ENCODE measurements around the gene FYB1.

FYB1 gene

DNA sequence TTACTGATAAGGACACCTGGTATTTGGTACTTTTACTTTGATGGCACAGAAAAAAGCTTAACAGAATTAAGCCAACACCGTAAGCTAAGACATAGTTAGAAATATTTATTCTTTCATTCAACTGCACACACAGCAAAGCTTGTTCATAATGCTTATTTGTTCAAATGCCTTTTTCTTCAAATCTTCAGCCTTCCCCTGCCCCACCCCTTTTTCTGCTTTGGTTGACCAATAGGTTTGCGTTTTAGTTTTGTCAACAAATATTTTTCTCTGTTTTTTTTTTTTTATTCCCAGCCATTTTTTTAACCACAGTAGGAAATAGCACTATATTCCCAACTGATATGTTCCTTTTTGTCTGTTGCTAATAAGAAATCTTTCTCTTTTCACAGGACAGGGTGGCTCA, 140.2 kb downstream of the FYB1 start:
- Histone ChIP-seq H3K9me3 (ENCODE audit: control insufficient read depth, low read length) (no peaks in the 10 kb centered on the region), H3K27ac (ENCODE audit: low read depth, low read length, severe bottlenecking) (no peak overlapping the region), H3K4me1 (ENCODE audit: control insufficient read depth, insufficient read depth, low read length, poor library complexity, severe bottlenecking) (no peaks in the 10 kb centered on the region), H3K4me3 (ENCODE audit: extremely low read depth, insufficient read depth, low read length, poor library complexity, severe bottlenecking) (no peak overlapping the region), H3K36me3 (ENCODE audit: control insufficient read depth, insufficient read depth, low read length) (no peaks in the 10 kb centered on the region)
- WGBS, 2 experiments (ENCODE audit: insufficient coverage in 2 of 2), result 100% methylated on average over 1 to 2 of the region's 2 CpGs

DNA sequence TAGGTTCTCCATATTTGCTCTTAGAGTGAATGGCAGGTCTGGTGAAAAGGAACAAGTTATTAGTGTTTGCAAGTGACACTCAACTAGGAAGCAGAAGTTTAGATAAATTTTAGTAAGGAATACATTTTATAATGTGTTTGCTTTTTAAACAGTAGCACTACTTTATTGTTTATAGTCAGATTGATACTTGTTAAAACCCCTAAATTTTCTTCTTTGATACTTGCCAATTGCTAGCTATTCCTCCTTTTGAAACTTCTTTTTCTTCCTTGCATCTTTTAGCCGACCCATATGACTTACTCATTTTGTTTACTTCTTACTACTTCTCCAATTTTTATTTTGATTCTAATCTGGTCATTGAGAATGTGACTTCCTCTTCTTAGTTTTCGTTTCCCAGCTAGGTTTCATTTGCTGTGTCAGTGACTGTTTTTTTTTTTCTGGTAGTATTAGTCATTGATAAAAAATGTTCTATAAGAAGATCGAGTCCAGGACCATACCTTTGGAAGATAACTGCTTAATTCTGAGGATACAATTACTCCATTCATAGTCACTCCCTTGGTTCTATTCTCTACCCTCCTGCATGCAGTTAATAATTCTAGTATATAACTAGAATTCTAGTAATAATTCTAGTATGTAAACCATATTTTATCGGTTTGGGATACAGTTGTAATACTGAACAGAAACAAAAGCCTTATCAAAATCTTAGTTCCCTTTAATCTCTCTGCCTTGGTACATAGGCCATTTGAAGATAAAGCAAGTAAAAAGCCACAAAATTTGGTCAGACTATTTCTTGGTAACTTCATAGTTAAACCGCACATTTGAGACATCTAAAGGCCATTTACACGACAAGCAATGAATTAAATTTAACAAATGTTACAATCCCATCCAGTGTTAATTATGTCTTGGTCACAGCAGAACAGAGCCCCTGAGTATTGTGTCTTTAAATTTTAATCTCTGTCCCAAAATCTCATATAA, 142.3 kb downstream of the FYB1 start:
- no peaks in the 10 kb centered on the region for H3K9me3 ChIP-seq (ENCODE audit: control insufficient read depth, low read length)
- H3K4me1 ChIP-seq (ENCODE audit: control insufficient read depth, insufficient read depth, low read length, poor library complexity, severe bottlenecking), result no peaks in the 10 kb centered on the region
- WGBS, 2 experiments (ENCODE audit: insufficient coverage in 2 of 2), result 83 to 100% methylated on average over 1 to 3 of the region's 6 CpGs
- H3K27ac ChIP-seq (ENCODE audit: low read depth, low read length, severe bottlenecking), result no peak overlapping the region
- H3K4me3 ChIP-seq (ENCODE audit: extremely low read depth, insufficient read depth, low read length, poor library complexity, severe bottlenecking), result no peak overlapping the region
- H3K36me3 ChIP-seq (ENCODE audit: control insufficient read depth, insufficient read depth, low read length), result no peaks in the 10 kb centered on the region

DNA sequence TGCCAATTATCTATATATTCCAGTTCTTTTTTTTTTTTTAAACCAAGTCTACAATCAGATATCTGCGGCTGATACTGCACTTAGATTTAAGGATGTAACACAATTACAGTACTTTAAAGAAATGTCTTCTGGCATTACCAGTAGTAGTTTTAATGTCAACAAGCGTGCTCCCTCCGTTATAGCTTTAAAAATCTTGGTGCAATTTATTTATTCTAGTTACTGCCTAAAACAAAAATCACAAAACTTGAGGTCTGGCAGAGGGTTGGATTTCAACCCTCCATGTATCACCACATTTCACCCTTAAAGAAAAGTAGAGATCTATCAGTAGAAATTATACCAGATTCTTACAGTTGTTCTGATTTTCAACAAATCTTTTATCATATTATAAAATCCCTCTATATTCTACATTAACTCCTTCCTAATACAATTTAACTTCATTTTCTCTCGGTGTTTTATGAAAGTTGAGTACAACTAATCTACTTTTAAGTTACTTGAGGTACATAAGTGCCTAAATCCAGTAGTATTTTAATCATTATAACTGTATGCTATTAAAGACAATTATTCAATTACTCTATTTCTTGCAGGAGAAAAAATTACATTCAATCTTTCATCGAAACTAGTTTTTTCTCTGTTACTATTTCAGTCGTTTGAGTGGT, 143.1 kb downstream of the FYB1 start:
- no peaks in the 10 kb centered on the region for H3K4me1 ChIP-seq (ENCODE audit: control insufficient read depth, insufficient read depth, low read length, poor library complexity, severe bottlenecking)
- WGBS, 2 experiments (ENCODE audit: insufficient coverage in 2 of 2), result no CpG with 5 or more reads among the region's 6 CpGs
- H3K4me3 ChIP-seq (ENCODE audit: extremely low read depth, insufficient read depth, low read length, poor library complexity, severe bottlenecking), result no peak overlapping the region

DNA sequence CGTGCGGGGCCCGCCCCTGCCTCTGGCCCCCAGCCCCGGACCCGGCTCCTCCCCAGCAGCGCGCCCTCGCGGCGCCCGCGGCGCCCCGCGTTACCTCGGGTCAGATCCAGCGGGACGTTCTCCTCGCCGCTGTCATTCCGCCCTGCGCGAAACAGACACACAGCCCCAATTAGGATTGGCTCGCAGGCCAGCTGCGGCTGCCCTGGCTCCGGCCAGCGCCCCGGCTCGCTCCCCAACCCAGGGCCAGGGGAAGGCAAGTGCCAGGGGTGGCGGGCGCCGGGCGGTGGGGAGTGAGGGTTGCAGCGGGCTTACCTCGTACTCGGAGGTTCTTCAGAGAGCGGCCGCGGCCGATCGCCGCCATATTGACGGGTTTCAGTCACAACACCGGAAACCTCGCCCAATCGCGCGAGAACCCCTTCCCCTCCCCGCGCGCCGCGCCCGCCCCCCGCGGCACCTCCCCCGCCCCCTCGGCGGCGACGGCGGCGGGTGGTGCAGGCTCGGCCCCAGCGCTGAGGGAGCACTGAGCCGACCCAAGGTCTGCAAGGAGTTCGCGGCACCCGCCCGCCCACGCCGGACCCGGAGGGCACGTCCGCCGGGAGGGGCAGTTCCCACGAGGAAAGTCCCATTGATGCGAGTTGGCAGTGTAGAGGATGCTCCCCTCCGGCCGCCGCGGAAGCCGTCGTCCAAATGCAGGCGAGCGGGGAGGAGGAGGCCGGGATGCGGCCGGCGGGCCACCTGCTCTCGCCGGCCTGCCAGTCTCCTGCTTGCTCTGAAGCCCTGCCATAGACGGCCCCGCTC, 145.1 kb downstream of the FYB1 start, which contains the start of gene RICTOR:
RICTOR (minus strand) TSS at position 383 of the 798 bp plus-strand sequence; CDS start at position 361, 22 bp downstream.
- Histone ChIP-seq H3K4me1 (ENCODE audit: control insufficient read depth, insufficient read depth, low read length, poor library complexity, severe bottlenecking) (no peaks in the 10 kb centered on the region), H3K36me3 (ENCODE audit: control insufficient read depth, insufficient read depth, low read length) (peaks cover 3% of the 10 kb centered on the region), H3K27ac (ENCODE audit: low read depth, low read length, severe bottlenecking) (peak within 1 kb of the TSS; percentile 96), H3K4me3 (ENCODE audit: extremely low read depth, insufficient read depth, low read length, poor library complexity, severe bottlenecking) (peak within 1 kb of the TSS; percentile 82), H3K9me3 (ENCODE audit: control insufficient read depth, low read length) (no peaks in the 10 kb centered on the region)
- 0% methylated on average over 42 to 69 of the region's 94 CpGs for WGBS, 2 experiments (ENCODE audit: insufficient coverage in 2 of 2)

More for the DNA sequence above, 143.1 kb downstream of the FYB1 start:
- H3K27ac ChIP-seq (ENCODE audit: low read depth, low read length, severe bottlenecking), result no peak overlapping the region
- no peaks in the 10 kb centered on the region for H3K9me3 ChIP-seq (ENCODE audit: control insufficient read depth, low read length)
- H3K36me3 ChIP-seq (ENCODE audit: control insufficient read depth, insufficient read depth, low read length), result no peaks in the 10 kb centered on the region

DNA sequence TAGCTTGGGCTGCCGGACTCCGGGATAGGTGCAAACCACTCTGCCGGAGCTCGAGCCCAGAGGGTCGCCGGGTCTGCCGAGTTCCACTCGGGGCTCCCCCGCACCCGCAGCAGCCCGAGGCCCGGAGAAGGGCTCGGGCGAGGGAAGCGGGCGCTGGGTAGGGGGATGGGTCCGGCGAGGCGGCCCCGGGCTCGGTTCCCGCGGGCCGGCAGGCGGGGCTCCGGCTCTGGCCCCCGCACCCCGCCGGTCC, 145.7 kb downstream of the FYB1 start:
- Histone ChIP-seq H3K27ac (ENCODE audit: low read depth, low read length, severe bottlenecking) (peak overlapping the region; percentile 96), H3K9me3 (ENCODE audit: control insufficient read depth, low read length) (no peaks in the 10 kb centered on the region)
- 0 to 2% methylated on average over 19 to 20 of the region's 29 CpGs for WGBS, 2 experiments (ENCODE audit: insufficient coverage in 2 of 2)

DNA sequence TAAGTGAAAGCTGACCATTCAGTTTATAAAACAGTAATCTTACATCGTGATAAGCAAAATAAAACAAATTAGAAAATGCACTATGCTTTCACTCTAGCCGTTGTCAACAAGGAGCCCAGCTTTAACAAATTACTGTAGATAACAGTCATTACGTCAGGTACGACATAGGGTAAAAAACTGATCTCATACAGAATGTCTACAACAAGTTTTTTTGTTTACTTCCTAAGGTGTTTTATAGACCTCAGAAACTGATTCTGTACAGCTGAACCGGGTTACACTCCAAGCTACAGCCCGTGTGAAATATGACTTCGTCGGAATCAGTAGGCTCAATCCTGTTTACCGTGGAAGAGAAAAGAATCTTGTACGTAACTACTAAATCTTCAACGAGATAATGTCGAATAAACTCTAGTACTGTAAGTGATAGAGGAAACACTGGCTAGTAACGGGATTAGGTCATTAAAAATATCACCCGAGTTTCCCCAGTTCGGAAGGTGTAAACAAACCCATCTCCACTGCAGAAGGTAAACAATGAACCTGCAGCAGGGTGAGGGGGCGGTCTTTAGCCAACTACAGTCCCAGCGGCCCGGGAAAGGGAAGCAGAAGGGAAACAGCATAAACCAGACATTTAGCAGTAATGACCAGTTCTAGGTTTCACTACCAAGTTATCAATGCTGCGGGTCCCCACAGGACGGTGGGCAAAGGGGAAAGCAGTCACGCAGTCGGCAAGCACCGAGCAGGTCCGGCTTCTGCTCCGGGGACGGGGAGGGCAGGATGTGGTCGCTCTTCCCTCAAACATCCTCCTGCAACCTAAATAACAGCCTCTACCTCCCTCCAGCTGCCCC, 146.2 kb downstream of the FYB1 start:
- Histone ChIP-seq H3K4me3 (ENCODE audit: extremely low read depth, insufficient read depth, low read length, poor library complexity, severe bottlenecking) (peak overlapping the region; percentile 82), H3K27ac (ENCODE audit: low read depth, low read length, severe bottlenecking) (peak overlapping the region; percentile 96), H3K36me3 (ENCODE audit: control insufficient read depth, insufficient read depth, low read length) (peaks cover 10% of the 10 kb centered on the region), H3K4me1 (ENCODE audit: control insufficient read depth, insufficient read depth, low read length, poor library complexity, severe bottlenecking) (no peaks in the 10 kb centered on the region), H3K9me3 (ENCODE audit: control insufficient read depth, low read length) (no peaks in the 10 kb centered on the region)
- WGBS, 2 experiments (ENCODE audit: insufficient coverage in 2 of 2), result 0 to 17% methylated on average over 7 to 13 of the region's 27 CpGs

More for the DNA sequence above, 145.7 kb downstream of the FYB1 start:
- peak overlapping the region; percentile 82 for H3K4me3 ChIP-seq (ENCODE audit: extremely low read depth, insufficient read depth, low read length, poor library complexity, severe bottlenecking)
- peaks cover 5% of the 10 kb centered on the region for H3K36me3 ChIP-seq (ENCODE audit: control insufficient read depth, insufficient read depth, low read length)
- H3K4me1 ChIP-seq (ENCODE audit: control insufficient read depth, insufficient read depth, low read length, poor library complexity, severe bottlenecking), result no peaks in the 10 kb centered on the region

DNA sequence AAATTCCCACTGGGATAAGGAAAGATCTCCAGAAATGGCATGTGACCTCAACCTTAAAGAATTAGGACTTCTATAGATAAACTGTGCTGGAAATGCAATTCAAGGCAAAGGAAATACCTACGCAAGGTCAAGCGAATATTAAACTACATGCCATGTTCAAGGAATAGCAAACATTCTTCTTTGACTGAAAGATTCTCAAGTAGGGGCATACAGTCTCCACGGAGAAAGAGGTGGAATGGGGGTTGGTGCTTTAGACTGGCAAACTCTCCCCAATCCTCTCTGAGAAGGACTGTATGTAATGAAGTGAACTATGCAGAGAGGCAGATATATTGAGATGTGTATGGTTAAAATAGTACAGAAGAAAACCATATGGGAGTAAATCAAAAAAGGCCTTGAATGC, 151.3 kb downstream of the FYB1 start:
- Histone ChIP-seq H3K4me3 (ENCODE audit: extremely low read depth, insufficient read depth, low read length, poor library complexity, severe bottlenecking) (no peak overlapping the region), H3K36me3 (ENCODE audit: control insufficient read depth, insufficient read depth, low read length) (peaks cover 44% of the 10 kb centered on the region), H3K4me1 (ENCODE audit: control insufficient read depth, insufficient read depth, low read length, poor library complexity, severe bottlenecking) (no peaks in the 10 kb centered on the region), H3K27ac (ENCODE audit: low read depth, low read length, severe bottlenecking) (no peak overlapping the region), H3K9me3 (ENCODE audit: control insufficient read depth, low read length) (peaks cover 12% of the 10 kb centered on the region)
- WGBS, 2 experiments (ENCODE audit: insufficient coverage in 2 of 2), result no CpG with 5 or more reads among the region's 3 CpGs

DNA sequence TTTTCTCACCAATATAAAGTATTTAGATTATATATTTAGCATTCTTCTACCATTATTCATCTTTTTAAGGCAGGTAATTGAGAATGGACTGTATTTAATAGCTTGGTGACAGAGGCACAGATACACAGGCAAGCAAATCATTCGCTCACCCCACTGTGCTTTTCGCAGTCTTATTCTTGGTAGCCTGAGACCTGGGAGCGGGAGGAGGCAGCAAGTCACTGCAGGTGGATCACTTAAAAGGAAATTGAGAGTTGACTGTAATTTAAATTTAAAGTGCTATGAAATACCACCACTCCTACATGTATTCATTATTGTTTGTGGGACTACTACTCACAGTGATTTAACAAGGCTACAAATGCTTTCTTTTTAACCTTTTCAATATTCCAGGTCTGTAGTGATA, 154.9 kb downstream of the FYB1 start:
- H3K9me3 ChIP-seq (ENCODE audit: control insufficient read depth, low read length), result peaks cover 12% of the 10 kb centered on the region
- no peaks in the 10 kb centered on the region for H3K4me1 ChIP-seq (ENCODE audit: control insufficient read depth, insufficient read depth, low read length, poor library complexity, severe bottlenecking)
- H3K27ac ChIP-seq (ENCODE audit: low read depth, low read length, severe bottlenecking), result no peak overlapping the region
- peaks cover 43% of the 10 kb centered on the region for H3K36me3 ChIP-seq (ENCODE audit: control insufficient read depth, insufficient read depth, low read length)
- H3K4me3 ChIP-seq (ENCODE audit: extremely low read depth, insufficient read depth, low read length, poor library complexity, severe bottlenecking), result no peak overlapping the region
- WGBS, 2 experiments (ENCODE audit: insufficient coverage in 2 of 2), result 76% methylated on average over 2 of the region's 3 CpGs; no CpG with 5 or more reads in 1 of the 2 experiments

DNA sequence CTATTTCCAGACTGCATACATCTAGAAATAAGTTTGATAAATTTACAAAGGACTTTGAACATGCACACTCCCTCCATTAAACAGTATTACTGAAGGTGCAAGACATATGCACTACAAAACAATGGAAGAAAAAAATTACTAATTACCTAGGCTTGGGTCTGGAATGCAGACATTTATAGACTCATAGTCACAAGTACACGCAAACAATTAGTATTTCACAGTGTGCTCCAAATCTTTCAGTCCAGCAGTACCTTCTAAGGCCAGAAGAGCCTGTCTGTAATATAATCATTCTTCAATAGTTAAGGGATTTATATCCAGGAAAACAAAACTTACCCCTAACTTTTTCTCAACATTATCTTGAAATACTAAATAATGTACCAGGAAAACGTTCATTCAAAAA, 156.3 kb downstream of the FYB1 start:
- Histone ChIP-seq H3K4me3 (ENCODE audit: extremely low read depth, insufficient read depth, low read length, poor library complexity, severe bottlenecking) (no peak overlapping the region), H3K4me1 (ENCODE audit: control insufficient read depth, insufficient read depth, low read length, poor library complexity, severe bottlenecking) (no peaks in the 10 kb centered on the region), H3K27ac (ENCODE audit: low read depth, low read length, severe bottlenecking) (no peak overlapping the region), H3K36me3 (ENCODE audit: control insufficient read depth, insufficient read depth, low read length) (peaks cover 33% of the 10 kb centered on the region), H3K9me3 (ENCODE audit: control insufficient read depth, low read length) (peaks cover 12% of the 10 kb centered on the region)
- WGBS, 2 experiments (ENCODE audit: insufficient coverage in 2 of 2), result 100% methylated on average over 1 of the region's 2 CpGs

DNA sequence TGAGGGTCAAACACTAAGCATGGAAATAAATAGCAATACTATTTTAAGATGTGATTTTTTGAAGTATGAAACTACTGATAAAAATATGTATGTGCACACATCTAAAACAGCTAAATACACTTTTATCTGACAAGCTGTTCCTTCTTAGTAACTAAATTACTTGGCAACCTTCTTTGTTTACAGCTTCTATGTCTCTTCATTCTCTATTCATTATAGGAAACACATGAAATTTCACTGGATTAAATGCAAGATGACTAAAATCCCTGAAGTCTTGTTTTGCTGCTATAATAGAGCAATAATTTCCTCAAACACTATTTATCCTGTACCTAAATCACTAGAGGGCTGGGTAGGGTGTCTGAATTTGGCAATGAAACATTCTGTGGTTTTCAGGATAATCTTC, 156.8 kb downstream of the FYB1 start:
- H3K27ac ChIP-seq (ENCODE audit: low read depth, low read length, severe bottlenecking), result no peak overlapping the region
- H3K36me3 ChIP-seq (ENCODE audit: control insufficient read depth, insufficient read depth, low read length), result peaks cover 28% of the 10 kb centered on the region
- H3K4me1 ChIP-seq (ENCODE audit: control insufficient read depth, insufficient read depth, low read length, poor library complexity, severe bottlenecking), result no peaks in the 10 kb centered on the region
- no peak overlapping the region for H3K4me3 ChIP-seq (ENCODE audit: extremely low read depth, insufficient read depth, low read length, poor library complexity, severe bottlenecking)
- H3K9me3 ChIP-seq (ENCODE audit: control insufficient read depth, low read length), result peaks cover 12% of the 10 kb centered on the region

Data from mesodermal cell (in vitro differentiated cells).